Left colon (tissue), 2 donors: Measurements from ENCODE around the gene IGF2BP1. TPM values are rescaled to one million over a fixed set of nuclear protein-coding genes. Genes with fewer than 3 reads are reported as not detected.
"Not testable (repeated sequence)": the region's sequence is repeated elsewhere in the genome, so short reads cannot be mapped to it uniquely, and the experiment has no call there.

ENCODE experiments used
- ATAC-seq: fragments of 200-7000 bp; cut with Tn5 transposase; one replicate; pipeline ENCODE4 v1.9.1; 2020; ENCODE audit warnings: mild to moderate bottlenecking, moderate library complexity
- DNase-seq, 2 donors: peaks; one replicate each; pipeline ENCODE4 v3.0.0-alpha.2; 2020
- intact Hi-C, 2 donors: fragments of 100-400 bp; cut with DNase I in 1 of 2; cut with micrococcal nuclease in 1 of 2; formaldehyde crosslinking; loops; one replicate each; pipeline versions ENCODE4 v1.11.2 to v1.14.0; 2022; cut with DNase I, micrococcal nuclease
- total RNA-seq, 2 donors: library from RNA; stranded (reverse); fragmentation: NEBNext Ultra II Directional; extraction: Animal tissue kit (Norgen Biotek cat#: 25700); gene quantifications; one replicate each; pipeline ENCODE4 v1.2.1, GENCODE V29; 2021
- donor health status: DM: no; HTN: no; CAD: no.
- donor health status: DM: yes; HTN: yes; CAD: no.

Gene IGF2BP1
- total RNA-seq, 2 donors from 2014 or later, result 0.40 TPM; not detected in 1

DNA sequence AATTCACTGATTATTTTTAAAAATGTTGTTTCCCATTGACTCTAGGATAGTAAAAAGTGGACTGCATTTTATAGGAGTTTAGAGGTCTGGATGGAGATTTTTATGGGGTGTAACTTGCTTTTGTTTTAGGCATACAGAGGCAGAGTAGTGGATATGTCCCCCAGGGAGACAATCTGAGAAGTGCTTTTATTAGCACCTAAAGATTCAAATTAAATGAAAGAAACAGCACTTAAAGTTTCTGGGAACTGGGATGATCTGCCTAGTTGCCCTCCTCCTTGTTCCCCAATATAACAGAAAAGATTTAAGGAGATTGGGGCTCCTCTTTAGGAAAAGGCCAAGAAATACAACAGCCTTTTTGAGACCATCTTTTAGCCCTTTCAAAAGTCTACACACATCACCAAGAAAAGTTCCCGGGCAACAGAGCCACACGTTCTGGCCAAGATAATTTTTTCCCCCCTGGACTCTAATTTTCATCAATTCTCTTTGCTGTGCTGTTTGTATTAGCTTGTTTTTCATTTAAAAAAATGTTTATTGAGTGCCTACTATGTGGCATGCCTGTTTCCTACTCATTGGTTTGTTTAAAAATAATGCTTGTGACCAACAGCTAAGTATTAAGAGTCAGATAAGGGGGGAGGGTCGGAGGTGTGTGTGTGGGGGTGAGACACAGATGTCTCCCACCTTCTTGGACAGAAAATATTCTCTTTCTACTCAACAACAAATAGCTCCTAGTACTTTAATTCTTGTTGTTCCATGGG lies 2.5 kb upstream of the IGF2BP1 start:
- intact Hi-C loops, result no loop called here
- DNase-seq (no peak), ATAC-seq (no peak)

DNA sequence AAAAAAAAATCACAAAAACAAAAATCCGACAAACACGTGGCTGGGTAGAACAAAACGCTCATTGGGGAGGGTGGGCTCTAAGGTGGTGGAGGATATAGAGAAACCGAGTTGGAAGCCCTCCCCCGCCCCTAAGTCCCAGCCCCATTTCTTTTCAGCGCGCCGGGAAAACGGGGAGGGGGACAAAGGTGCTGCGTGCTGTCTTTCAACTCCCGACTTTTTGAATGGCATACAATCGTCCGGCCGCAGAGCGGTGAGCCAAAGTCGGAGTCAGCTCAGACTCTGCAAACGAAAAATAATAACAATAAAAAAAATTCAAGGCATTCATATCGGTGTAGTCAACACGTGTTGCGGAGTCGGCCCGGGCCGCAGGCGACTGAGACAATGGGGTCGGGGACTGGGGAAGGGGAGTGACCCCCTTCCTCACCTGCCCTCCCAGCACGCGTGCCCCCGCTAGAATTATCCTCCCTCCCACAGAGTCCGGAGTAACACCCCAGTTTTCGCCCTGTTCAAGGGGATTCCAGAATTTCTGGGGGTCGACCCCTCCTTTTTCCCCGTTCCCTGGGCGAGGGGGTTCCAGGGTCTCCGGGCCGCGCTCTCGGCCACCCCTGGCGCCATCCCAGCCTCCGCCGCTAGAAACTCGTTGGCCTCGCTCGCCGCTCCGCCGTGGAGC lies 1.7 kb upstream of the IGF2BP1 start:
- intact Hi-C loops, result no loop called here
- DNase-seq (no peak), ATAC-seq (peak; percentile 34)

DNA sequence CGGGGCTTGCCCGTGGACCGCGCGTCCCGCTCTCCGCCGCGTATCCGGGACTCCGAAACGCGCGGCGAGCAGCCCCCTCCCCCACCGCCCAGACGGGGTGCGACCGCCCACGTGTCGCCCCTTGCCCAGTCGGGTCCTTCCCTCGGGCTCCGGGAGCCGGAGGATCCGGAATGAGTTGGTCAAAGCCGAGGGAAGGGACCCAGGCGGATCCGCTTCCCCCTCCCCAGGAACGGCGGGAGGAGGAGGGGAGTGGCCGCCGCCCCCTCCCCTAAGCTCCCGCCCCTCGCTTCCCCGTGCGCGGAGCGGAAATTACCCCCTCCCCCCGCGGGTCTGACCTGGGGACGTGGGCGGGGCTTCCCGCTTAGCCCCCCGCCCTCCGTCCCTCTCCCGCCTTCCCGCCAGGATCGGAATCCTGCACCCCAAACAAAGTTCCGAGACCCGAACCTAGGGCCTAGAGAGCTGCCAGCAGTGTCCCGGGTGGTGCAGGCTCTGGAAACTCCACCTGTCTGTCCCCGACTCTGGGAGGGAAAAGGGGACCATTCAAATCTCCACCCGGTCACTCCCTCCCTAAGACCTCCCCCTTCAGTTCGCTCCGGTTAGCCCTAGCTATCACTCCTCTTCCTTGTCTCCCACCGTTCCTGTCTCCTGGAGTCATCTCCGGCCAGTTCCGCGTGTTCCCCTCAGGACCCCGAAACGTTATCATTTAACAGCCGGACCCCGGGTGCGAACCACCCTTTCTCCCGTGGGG lies 1.0 kb upstream of the IGF2BP1 start:
- intact Hi-C loops, result no loop called here
- ATAC-seq (peak; percentile 40), DNase-seq (no peak)

DNA sequence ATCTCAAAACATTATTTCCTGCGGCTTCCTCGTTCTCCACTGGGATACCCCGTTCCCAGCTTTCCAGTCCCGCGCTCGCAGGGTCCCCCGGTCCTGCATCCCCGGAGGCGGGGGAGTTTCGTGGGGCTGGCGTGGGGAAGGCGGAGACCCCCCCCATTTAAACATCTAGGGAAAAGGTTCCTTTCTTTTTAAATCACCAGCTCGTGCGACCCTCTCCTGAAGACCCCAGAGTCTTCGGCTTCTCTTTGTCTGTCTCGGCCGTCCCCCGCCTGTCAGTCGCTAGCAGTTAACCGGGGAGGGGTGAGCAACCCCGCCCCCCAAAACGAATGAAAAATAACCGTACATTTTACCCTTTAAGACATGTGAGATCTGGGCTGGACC lies 473 bp upstream of the IGF2BP1 start:
- DNase-seq, result no peak
- ATAC-seq, result no peak
- intact Hi-C loops, result no loop called here

DNA sequence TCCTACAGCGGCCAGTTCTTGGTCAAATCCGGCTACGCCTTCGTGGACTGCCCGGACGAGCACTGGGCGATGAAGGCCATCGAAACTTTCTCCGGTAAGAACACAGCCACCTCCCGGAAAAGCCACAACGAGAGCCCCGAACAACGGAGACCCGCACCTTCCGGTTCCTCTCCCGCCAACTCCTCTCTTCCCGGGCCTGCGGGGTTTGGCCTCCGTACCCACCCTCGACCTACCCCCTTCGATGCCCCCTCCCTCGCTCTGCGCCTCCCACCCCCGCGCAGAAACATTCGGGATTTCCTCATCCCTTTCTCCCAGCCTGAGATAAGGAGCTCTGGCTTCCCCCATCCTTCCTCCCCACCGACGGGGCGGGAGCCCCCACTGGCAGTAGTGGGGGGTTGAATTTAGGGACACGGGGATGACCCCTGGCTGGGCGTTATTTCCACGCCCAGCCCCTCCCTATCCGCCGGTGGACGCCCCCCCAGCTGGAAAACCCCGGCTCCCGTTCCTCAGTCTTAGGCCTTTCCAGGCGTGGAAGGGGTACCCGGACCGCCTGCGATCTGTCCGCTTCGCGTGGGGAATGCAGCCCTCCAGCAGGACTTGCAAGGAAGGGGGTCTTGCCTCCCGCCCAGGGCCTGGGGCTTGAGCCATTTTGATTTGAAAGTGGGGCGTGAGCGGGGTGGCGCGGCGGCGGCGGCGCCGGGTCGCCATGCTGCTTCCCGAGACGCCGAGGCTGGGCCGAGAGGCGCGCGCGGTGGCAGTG lies 822 bp downstream of the IGF2BP1 start:
- intact Hi-C loops, result no loop called here
- ATAC-seq (peak; percentile 51), DNase-seq (no peak)

DNA sequence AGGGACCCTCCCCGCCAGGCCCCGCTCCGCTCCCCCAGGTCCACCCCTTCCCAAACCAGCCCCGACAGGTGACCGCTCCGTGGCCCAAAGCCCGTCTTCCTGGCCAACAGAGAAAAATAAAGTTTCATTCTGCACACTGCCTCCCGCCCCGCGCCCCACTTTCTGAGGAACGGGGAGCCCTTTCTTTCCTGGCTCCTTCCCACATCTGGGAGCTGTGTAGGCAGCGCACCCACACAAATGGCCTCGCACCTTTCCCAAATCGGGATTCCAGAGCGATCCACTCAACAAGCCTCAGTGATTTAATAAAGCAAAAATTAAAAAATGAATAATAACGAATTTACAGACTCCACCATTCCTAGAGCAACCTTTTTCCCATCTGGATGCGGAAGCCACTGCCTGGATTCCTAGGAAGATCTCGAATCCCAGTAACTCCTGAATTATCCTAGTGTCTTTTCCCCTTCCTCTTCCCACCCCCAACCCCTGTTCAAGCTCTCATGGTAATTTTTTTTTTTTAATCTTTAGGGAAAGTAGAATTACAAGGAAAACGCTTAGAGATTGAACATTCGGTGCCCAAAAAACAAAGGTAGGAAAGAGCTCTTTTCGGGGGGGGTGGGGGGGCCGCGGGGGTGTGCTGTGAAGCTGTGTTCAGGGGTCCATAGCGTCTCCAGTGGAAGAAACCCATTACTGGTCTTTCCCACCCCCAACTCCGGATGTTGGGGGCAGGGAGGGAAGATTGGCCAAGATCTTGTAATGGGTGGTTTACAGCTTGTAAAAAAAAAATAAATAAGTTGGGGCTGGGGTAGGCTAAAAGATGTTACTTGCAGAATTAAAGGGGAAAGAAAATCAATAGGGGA lies 1.6 kb downstream of the IGF2BP1 start:
- DNase-seq (no peak), ATAC-seq (no peak)
- intact Hi-C loops, result no loop called here

DNA sequence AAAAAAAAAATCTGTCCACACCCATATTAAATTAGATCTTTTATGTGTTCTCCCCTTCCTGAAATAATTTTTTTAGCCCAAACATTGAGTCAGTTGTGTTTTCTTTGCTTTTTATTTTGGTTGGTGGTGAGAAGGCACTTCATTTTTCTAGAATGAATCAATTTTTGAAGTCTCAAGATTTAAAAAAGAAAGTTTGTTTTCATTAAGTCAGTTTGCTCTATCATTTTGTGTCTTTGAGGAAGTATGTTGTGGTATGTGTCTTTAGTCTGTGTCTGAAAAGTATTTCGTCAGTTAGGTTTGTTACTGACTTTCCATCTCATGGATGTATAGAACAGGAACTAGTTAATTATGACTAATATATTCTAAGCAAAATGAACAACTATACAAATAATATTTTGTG lies 3.8 kb downstream of the IGF2BP1 start:
- ATAC-seq (no peak), DNase-seq (no peak)
- intact Hi-C loops, result no loop called here

DNA sequence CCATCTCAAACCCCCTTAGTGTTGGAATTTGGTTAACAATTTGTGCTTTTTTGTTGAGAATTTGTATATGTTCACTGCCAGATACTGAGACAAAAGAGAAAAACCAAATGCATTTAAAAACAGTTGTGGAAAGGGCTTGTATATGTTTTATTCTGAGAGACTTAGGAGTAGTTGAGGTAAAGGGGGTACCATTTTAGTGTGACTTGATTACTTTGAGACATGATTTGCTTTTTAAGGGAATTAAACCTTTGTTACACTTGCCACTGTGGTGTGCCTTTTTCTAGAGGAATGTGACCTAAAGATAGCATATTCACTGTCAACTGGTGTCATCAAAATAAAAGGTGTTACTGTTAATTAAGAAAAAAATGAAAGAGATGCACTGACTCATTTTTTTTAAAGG lies 4.5 kb downstream of the IGF2BP1 start:
- intact Hi-C loops, result no loop called here
- DNase-seq (no peak), ATAC-seq (no peak)

DNA sequence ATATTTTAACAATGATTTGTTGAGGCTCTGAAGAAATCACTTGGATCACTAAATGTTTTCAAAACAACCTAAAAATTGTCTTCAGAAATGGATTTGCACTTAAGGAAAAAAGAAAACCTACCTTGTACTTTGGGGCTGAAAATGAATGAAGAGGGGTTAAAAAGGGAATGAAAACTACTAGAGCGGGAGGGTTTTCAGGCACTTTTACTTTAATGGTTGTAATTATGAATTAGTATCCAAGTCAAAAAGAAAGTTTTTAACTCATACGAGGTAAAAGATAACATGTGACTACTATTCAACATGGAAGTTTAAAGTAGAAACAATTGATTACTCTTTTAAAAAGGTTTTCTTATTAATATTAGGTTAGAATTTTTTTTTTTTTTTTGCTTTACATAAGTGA lies 5.1 kb downstream of the IGF2BP1 start:
- intact Hi-C loops, result no loop called here
- ATAC-seq (no peak), DNase-seq (no peak)

DNA sequence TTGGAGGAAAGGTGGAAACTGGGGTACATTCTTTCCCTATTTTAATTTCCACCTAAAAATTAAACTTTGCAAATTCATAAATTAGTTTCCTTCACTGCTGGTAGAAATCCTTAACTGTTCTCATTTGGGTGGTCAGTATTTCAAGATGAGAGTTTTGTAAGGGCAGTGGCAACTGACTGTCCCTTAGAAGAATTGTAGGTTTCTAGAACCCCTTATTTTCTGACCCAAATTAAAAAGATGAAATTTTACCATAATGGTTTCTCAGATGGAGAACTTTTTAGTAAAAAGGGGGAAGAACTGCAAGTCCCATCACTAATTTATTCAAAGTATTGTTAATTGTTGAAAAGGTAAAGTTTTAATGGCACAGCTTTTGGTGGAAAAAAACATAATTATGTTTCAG lies 5.6 kb downstream of the IGF2BP1 start:
- DNase-seq (no peak), ATAC-seq (no peak)
- intact Hi-C loops, result no loop called here

DNA sequence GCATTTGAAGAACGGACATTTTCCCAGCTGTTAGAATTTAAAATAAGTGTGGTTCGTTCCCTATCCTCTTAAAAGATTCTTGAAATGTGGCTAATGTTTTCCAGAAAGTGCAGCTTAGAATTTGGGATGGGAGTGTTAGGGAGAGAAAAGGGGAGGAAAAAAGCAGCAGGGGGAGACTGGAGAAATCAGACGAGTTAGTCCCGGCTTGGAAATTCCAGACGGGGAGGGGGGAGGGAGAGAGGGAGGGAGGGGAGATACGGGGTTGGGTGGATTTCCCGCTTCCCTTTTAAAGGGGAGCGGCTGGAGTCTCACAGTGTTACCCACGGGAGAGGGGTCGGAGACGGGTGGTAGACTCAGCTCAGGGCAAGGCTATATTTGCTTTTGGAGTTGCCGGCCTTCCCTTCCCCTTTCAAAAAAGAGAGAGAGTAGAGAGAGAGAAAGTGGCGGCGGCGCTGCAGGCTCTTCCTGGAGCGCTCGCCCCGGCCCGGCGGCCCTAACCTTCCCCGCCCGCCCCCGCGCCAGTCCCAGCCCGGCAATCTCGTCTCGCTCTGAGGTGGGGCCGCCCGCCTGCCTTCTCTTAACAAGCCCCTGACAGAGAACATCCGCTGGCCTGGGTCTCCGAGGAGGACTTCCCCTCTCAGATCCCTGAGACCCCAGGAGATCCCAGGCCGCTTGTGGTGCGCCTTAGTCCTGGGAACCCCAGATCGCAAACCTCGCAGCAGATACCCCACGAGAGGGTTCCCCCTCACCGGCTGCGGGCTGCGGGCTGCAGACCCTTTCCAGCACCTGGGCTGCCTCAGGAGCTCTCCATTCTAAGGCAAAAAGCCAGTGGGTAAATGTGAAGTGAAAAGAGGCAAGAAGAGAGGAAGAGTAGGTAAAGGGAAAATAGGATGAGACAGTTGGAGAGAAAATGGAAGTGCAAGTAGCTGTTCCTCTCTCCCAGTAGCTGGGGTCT lies 6.6 kb downstream of the IGF2BP1 start:
- ATAC-seq, result peak; percentile 39
- intact Hi-C loops, result no loop called here
- DNase-seq, result no peak

DNA sequence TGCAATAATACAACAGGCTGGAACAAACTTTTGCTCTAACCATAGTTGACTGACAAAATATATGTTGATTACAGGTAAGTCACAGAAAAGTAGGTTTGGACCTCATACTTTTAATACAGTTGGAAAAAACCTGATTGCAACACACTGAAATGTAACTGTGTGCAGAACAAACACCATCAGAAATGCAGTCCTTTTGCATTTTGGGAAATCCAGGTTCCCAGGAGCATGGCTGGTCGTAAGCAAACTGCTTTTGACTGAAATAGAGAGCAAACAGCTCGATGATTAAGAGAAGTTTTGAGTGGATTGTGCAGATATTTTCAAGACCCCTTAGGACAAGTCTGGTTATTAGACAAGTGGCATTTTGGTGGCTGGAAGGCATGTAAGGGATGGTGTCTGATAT lies 8.0 kb downstream of the IGF2BP1 start:
- no peak for DNase-seq
- intact Hi-C loops, result no loop called here
- ATAC-seq, result no peak

DNA sequence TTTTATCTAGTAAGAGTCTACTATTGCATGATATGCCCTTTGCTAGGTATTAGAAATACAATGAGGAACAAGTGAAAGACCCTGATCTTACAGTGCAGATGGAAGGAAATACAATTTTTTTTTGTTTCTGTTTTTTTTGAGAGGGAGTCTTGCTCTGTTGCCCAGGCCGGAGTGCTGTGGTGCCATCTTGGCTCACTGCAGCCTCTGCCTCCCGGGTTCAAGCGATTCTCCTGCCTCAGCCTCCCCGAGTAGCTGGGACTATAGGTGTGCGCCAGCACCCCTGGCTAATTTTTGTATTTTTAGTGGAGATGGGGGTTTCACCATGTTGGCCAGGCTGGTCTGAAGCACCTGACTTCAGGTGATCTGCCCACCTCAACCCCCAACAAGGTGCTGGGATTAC lies 11.7 kb downstream of the IGF2BP1 start:
- intact Hi-C loops, DNase-seq, ATAC-seq: not testable (repeated sequence)

DNA sequence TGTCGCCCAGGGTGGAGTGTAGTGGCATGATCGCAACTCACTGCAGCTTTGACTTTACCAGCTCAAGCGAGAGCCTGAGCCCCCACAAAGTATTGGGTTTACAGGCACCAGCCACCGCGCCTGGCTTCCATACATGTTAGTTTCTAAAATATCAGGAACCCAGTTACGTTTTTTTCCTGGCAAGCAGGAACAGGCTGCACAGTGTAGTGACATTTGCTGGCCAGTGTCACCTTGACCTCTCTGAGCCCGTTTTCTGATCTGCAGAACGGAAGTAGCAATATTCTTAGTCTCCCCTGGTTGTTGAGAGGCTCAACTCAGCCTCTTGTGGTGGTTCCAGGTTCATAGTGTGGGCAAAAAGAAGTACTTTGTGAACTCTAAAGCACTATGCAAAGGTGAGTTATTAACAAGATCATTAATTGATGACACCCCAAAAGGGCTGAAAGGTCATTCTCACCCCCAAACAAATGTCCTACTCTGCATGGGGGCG lies 15.6 kb downstream of the IGF2BP1 start:
- DNase-seq, result no peak
- no peak for ATAC-seq
- intact Hi-C loops, result no loop called here

DNA sequence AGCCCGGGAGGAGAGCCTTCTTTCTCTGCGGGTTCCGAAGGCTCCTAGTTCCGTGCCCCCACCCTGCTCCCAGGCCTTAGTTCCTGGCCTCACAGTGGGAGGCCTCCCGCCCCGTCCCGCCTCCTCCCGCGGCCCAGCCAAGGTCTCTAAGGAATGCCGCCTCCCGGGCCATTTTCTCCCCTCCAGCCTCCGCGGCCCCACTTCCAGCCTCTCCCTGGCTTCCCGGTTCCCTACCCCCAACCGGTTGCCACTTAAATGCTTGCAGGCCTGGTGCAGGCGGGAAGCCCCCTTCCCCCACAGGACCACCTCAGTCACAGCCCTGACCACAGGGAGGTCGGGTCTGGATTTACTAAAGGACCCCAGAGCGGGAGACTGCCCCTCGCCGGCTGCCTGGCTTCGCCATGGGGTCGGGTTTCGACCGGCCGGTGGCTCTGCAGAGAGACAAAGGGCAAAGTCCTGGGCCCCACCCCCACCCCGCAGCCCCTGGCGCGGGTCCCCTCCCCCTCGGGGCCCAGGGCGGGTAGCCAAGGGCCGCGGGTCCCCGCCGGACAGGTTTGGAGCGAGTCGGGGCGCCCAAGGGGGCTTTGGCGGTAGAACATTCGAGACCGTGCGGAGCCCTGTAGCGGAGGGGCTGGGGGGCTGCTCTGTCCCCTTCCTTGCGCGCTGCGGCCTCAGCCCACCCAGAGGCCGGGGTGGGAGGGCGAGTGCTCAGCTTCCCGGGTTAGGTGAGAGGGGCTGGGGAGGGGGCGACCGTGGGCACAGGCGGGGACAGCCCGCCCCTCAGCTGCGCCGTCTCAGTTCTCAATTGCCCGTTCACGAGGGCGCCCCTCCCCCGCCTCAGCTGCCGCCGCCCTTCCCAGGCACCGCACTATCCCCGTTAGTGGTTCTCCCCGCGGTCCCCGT lies 16.4 kb downstream of the IGF2BP1 start:
- DNase-seq (no peak), ATAC-seq (peak; percentile 38)
- intact Hi-C loops, result no loop called here

DNA sequence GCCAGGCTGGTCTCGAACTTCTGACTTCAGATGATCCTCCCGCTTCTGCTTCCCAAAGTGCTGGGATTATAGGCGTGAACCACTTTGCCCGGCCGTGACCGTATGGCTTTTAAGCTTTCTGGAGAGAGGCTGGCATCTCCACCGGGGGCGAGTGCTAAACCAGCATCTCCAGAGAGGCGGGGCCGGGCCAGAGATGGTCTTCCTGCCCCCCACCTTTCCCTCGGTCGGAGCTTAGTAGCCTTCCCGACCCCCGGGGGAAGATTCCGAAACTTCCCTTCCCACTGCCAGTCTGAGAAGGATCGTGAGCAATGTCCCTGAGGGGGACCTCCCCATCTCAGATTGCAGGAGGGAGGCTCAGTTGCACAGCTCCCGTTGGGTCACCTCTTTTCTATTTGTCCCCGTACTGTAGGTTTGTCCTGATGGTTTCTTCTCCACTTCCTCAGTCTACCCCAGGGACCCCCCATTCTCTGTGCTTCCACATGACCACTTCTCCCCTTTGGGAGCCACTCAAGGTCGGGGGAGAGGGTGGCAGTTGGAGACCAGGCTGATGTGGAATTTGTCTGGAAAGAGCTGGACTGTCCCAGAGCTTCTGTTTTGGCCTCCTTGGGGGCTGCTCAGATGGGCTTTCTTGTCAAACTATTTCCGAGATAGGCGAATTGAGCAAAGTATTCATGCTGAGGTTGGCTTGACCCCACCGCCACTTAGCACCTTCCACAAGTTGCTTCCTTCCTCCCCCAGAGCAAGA lies 18.2 kb downstream of the IGF2BP1 start:
- intact Hi-C loops, result no loop called here
- no peak for ATAC-seq
- DNase-seq, result no peak
